ENCODE measurements around the gene MGAT1.
"Not testable (repeated sequence)": the region's sequence is repeated elsewhere in the genome, so short reads cannot be mapped to it uniquely, and the experiment has no call there.

Gene MGAT1

DNA sequence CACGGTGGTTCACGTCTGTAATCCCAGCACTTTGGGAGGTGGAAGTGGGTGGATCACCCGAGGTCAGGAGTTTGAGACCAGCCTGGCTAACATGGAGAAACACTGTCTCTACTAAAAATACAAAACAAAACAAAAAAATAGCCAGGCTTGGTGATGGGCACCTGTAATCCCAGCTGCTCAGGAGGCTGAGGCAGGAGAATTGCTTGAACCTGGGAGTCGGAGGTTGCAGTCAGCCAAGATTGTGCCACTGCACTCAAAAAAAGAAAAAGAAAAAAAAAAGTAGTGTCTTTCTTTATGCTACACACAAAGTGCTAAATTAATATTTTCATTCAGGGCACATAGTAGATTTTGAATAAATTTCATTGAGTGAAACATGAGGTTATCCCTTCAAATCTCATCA, 61.7 kb downstream of the MGAT1 start:
- DNase-seq; intact Hi-C loops (cut with DNase I): not testable (repeated sequence)

- intact Hi-C loops (cut with DNase I) = no loop called here
- no peak for DNase-seq
These were observed 62.6 kb downstream of the MGAT1 start, which contains the start of gene OR2Y1 for GRCh38 chr5:180739958-180740357. TSS of gene OR2Y1 (minus strand) at chr5:180740058. CDS start at chr5:180740058, 0 bp downstream.

- DNase-seq = no peak
- intact Hi-C loops (cut with DNase I) = no loop called here
These were observed 63.3 kb downstream of the MGAT1 start for GRCh38 chr5:180739271-180739670.

DNA sequence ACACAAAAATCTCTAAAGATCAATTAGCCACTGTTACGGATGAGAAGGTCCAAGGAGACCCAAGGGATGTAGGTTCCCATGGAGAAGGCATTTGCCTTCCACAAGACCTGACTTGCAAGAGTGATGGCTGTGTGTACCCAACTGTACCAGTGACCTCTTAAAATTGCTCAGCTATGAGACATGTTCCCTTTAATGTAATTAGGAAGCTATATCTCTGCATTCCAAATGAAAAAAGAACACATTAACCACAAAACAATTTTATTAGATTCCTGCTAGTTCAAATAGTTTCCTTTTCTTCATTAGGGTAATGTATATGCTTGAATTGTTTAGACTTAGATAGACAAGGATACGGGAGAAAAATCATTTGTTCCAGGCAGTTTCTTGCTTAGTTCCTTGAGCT, 66.1 kb downstream of the MGAT1 start:
- no peak for DNase-seq

More for the DNA sequence above, 66.1 kb downstream of the MGAT1 start:
- intact Hi-C loops (cut with DNase I) = no loop called here

Data from posterior cingulate gyrus (tissue), 11 donors.